Peyer's patch (tissue), 4 donors: ENCODE data around the gene AGAP1.

Experiments used
- CTCF ChIP-seq, 6 experiments: fragments of 450-650 bp in 4 of 6; fragments of 200-600 bp in 2 of 6; sonication (generic) in 1 of 6; IDR thresholded peaks; one replicate each; pipeline ENCODE4 v1.5.1; 2017 to 2019; ENCODE audit warnings: antibody characterized with exemption in 6 of 6, mild to moderate bottlenecking in 3 of 6, moderate library complexity in 1 of 6
- POLR2A ChIP-seq, 2 donors: fragments of 450-650 bp; IDR thresholded peaks; one replicate each; pipeline ENCODE4 v1.5.1; 2017; ENCODE audit warnings: antibody characterized with exemption in 2 of 2, mild to moderate bottlenecking in 2 of 2, moderate library complexity in 2 of 2

- no peak for TF ChIP-seq POLR2A (IDR thresholded peaks at IDR 0.05)
- TF ChIP-seq CTCF (IDR thresholded peaks at IDR 0.05): no peak
Observed at GRCh38 chr2:235579128-235579527, 85.3 kb downstream of the AGAP1 start.
